DOHH2 (cell line): Measurements from ENCODE around the gene IFI44.

Experiments used
- CTCF ChIP-seq: fragments of 200-600 bp; sonication (generic); IDR thresholded peaks from one replicate; pipeline ENCODE4 v1.5.1; 2014; ENCODE audit warnings: antibody characterized with exemption, mild to moderate bottlenecking, low read depth, low read length; ENCODE audit not compliant: poor library complexity, severe bottlenecking
- EZH2phosphoT487 ChIP-seq: fragments of 200-600 bp; sonication (generic); IDR thresholded peaks from 2 replicates; pipeline ENCODE4 v1.6.1; 2017; ENCODE audit warnings: borderline replicate concordance, mild to moderate bottlenecking, antibody characterized with exemption, low read length, moderate library complexity, mixed read lengths

DNA sequence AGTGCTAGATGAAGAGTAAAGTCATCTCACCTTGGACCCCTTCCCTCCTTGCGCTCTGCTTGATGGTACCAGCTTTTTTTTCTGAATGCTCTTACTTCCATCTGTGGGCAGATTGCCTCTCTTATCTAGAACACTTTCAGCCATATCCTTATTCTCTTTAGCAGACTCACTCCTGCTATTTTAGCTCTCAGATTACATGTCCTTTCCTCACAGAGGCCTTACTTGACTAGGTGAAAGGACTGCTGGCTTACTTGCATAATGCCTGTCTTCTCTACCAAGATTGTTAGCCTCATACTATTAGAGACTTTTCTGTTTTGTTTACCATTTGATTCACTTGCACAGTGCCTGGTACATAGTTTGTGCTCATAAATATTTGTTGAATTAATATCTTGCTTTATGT lies 9.3 kb downstream of the IFI44 start:
- TF ChIP-seq CTCF: no peak
- no peak for TF ChIP-seq EZH2phosphoT487
